Esophagus squamous epithelium (tissue), 4 donors: ENCODE measurements around the gene NSUN6.

Source experiments
- CTCF ChIP-seq, 6 experiments: fragments of 450-650 bp in 4 of 6; fragments of 200-600 bp in 2 of 6; sonication (generic) in 2 of 6; IDR thresholded peaks; one replicate each; pipeline ENCODE4 v1.5.1; 2016 to 2019; ENCODE audit warnings: antibody characterized with exemption in 6 of 6, mild to moderate bottlenecking in 4 of 6, moderate library complexity in 4 of 6
- POLR2A ChIP-seq, 4 donors: fragments of 450-650 bp; IDR thresholded peaks; one replicate each; pipeline ENCODE4 v1.6.1; 2017; ENCODE audit warnings: antibody characterized with exemption in 4 of 4, mild to moderate bottlenecking in 4 of 4, moderate library complexity in 3 of 4

GRCh38 chr10:18599392-18599791, 52.0 kb downstream of the NSUN6 start:
- TF ChIP-seq CTCF (IDR thresholded peaks at IDR 0.05) (no peak), POLR2A (IDR thresholded peaks at IDR 0.05) (no peak)
